ENCODE measurements around the gene ZSCAN4.

ZSCAN4 gene

GRCh38 chr19:57672466-57672865 lies 3.7 kb downstream of the ZSCAN4 start:
- in situ Hi-C loops (cut with MboI; ENCODE audit: low sequenced_read_pairs): no loop called here

GRCh38 chr19:57675881-57676280 lies 7.1 kb downstream of the ZSCAN4 start:
- in situ Hi-C loops (cut with MboI; ENCODE audit: low sequenced_read_pairs): no loop called here

- in situ Hi-C loops (cut with MboI; ENCODE audit: low sequenced_read_pairs): no loop called here
Measured at GRCh38 chr19:57682226-57682766, 13.6 kb downstream of the ZSCAN4 start.

GRCh38 chr19:57686727-57687126 lies 18.0 kb downstream of the ZSCAN4 start:
- in situ Hi-C loops (cut with MboI; ENCODE audit: low sequenced_read_pairs): no loop called here

GRCh38 chr19:57687363-57688010 lies 18.8 kb downstream of the ZSCAN4 start:
- in situ Hi-C loops (cut with MboI; ENCODE audit: low sequenced_read_pairs): no loop called here

GRCh38 chr19:57688011-57688763 lies 19.5 kb downstream of the ZSCAN4 start:
- in situ Hi-C loops (cut with MboI; ENCODE audit: low sequenced_read_pairs): no loop called here

- in situ Hi-C loops (cut with MboI; ENCODE audit: low sequenced_read_pairs): no loop called here
Measured at GRCh38 chr19:57689750-57690149, 21.0 kb downstream of the ZSCAN4 start.

GRCh38 chr19:57701625-57702024 lies 32.9 kb downstream of the ZSCAN4 start:
- in situ Hi-C loops (cut with MboI; ENCODE audit: low sequenced_read_pairs): no loop called here

GRCh38 chr19:57706346-57706745 lies 37.6 kb downstream of the ZSCAN4 start:
- in situ Hi-C loops (cut with MboI; ENCODE audit: low sequenced_read_pairs): no loop called here

GRCh38 chr19:57708641-57709361 lies 40.1 kb downstream of the ZSCAN4 start, which contains the start of gene ZNF154:
TSS of gene ZNF154 (minus strand) at chr19:57709204. CDS start at chr19:57708971, 233 bp downstream.
- in situ Hi-C loops (cut with MboI; ENCODE audit: low sequenced_read_pairs): no loop called here

GRCh38 chr19:57709616-57710015 lies 40.9 kb downstream of the ZSCAN4 start:
- in situ Hi-C loops (cut with MboI; ENCODE audit: low sequenced_read_pairs): no loop called here

GRCh38 chr19:57712222-57712621 lies 43.5 kb downstream of the ZSCAN4 start:
- in situ Hi-C loops (cut with MboI; ENCODE audit: low sequenced_read_pairs): no loop called here

GRCh38 chr19:57719424-57719823 lies 50.7 kb downstream of the ZSCAN4 start:
- in situ Hi-C loops (cut with MboI; ENCODE audit: low sequenced_read_pairs): no loop called here

GRCh38 chr19:57719901-57720519 lies 51.3 kb downstream of the ZSCAN4 start:
- in situ Hi-C loops (cut with MboI; ENCODE audit: low sequenced_read_pairs): no loop called here

- in situ Hi-C loops (cut with MboI; ENCODE audit: low sequenced_read_pairs): no loop called here
Measured at GRCh38 chr19:57720878-57721277, 52.1 kb downstream of the ZSCAN4 start.

All from HL-60/S4 treated with retinoic acid at 250 ng/mL for 4 days and 3 days (cell line).